Measurements from ENCODE around the gene RGS13.
"Not testable (repeated sequence)": the region's sequence is repeated elsewhere in the genome, so short reads cannot be mapped to it uniquely, and the experiment has no call there.

RGS13 gene

GRCh38 chr1:192683081-192683480 is 47.1 kb downstream of the RGS13 start:
- not testable (repeated sequence) for FAIRE-seq

GRCh38 chr1:192689459-192689858 is 53.5 kb downstream of the RGS13 start:
- FAIRE-seq, result no peak

GRCh38 chr1:192691041-192691440 is 55.1 kb downstream of the RGS13 start:
- no peak for FAIRE-seq

- no peak for FAIRE-seq
These were observed 60.1 kb downstream of the RGS13 start for GRCh38 chr1:192696082-192696481.

- FAIRE-seq, result no peak
These were observed 61.8 kb downstream of the RGS13 start for GRCh38 chr1:192697771-192698170.

- no peak for FAIRE-seq
These were observed 62.8 kb downstream of the RGS13 start for GRCh38 chr1:192698731-192699130.

- no peak for FAIRE-seq
These were observed 64.9 kb downstream of the RGS13 start for GRCh38 chr1:192700834-192701271.

GRCh38 chr1:192702212-192702902 is 66.4 kb downstream of the RGS13 start:
- no peak for FAIRE-seq

GRCh38 chr1:192703283-192704206 is 67.6 kb downstream of the RGS13 start:
- FAIRE-seq, result no peak

- no peak for FAIRE-seq
These were observed 69.6 kb downstream of the RGS13 start for GRCh38 chr1:192705510-192705909.

GRCh38 chr1:192706936-192707335 is 71.0 kb downstream of the RGS13 start:
- no peak for FAIRE-seq

GRCh38 chr1:192707978-192708547 is 72.1 kb downstream of the RGS13 start:
- no peak for FAIRE-seq

GRCh38 chr1:192709544-192709943 is 73.6 kb downstream of the RGS13 start:
- FAIRE-seq, result no peak

Measured in colon (tissue), 2 donors.